Hematopoietic multipotent progenitor cell treated with erythropoietin and hydrocortisone succinate and interleukin-3 and kit ligand, for 6 days (in vitro differentiated cells): Measurements from ENCODE around the gene CFHR3.
"Not testable (repeated sequence)": the region's sequence is repeated elsewhere in the genome, so short reads cannot be mapped to it uniquely, and the experiment has no call there.

ENCODE experiments used
- DNase-seq: peaks from one replicate; pipeline ENCODE4 v3.0.0-alpha.2; 2015

Gene CFHR3

GRCh38 chr1:196774603-196775002 is at the start of gene CFHR3:
CFHR3 (plus strand) TSS chr1:196774840; CDS start chr1:196774887, 47 bp downstream.
- DNase-seq: no peak

- no peak for DNase-seq
Measured at GRCh38 chr1:196732526-196732925, 42.1 kb upstream of the CFHR3 start.

- DNase-seq: no peak
Measured at GRCh38 chr1:196733091-196733970, 41.3 kb upstream of the CFHR3 start.

- DNase-seq: no peak
Measured at GRCh38 chr1:196734006-196734405, 40.6 kb upstream of the CFHR3 start.

GRCh38 chr1:196734460-196734859 is 40.2 kb upstream of the CFHR3 start:
- DNase-seq: no peak

- no peak for DNase-seq
Measured at GRCh38 chr1:196738730-196739129, 35.9 kb upstream of the CFHR3 start.

GRCh38 chr1:196743244-196743643 is 31.4 kb upstream of the CFHR3 start:
- DNase-seq: peak; percentile 63

- DNase-seq: not testable (repeated sequence)
Measured at GRCh38 chr1:196765019-196765740, 9.5 kb upstream of the CFHR3 start.

- DNase-seq: not testable (repeated sequence)
Measured at GRCh38 chr1:196769823-196770222, 4.8 kb upstream of the CFHR3 start.

- DNase-seq: no peak
Measured at GRCh38 chr1:196773713-196774112, 927 bp upstream of the CFHR3 start.

GRCh38 chr1:196774175-196774574 is 465 bp upstream of the CFHR3 start:
- no peak for DNase-seq

GRCh38 chr1:196777603-196778002 is 3.0 kb downstream of the CFHR3 start:
- DNase-seq: no peak

- DNase-seq: peak; percentile 1
Measured at GRCh38 chr1:196779093-196779492, 4.5 kb downstream of the CFHR3 start.

- DNase-seq: not testable (repeated sequence)
Measured at GRCh38 chr1:196791252-196791651, 16.6 kb downstream of the CFHR3 start.

- not testable (repeated sequence) for DNase-seq
Measured at GRCh38 chr1:196794103-196794502, 19.5 kb downstream of the CFHR3 start.

- DNase-seq: no peak
Measured at GRCh38 chr1:196797891-196798290, 23.3 kb downstream of the CFHR3 start.

GRCh38 chr1:196801920-196802319 is 27.3 kb downstream of the CFHR3 start:
- DNase-seq: not testable (repeated sequence)

GRCh38 chr1:196808529-196809235 is 34.0 kb downstream of the CFHR3 start:
- no peak for DNase-seq

GRCh38 chr1:196817442-196817841 is 42.8 kb downstream of the CFHR3 start:
- not testable (repeated sequence) for DNase-seq

- not testable (repeated sequence) for DNase-seq
Measured at GRCh38 chr1:196819531-196819930, 44.9 kb downstream of the CFHR3 start, which contains the start of gene CFHR1. CFHR1 (plus strand) TSS chr1:196819731; CDS start chr1:196819845, 114 bp downstream.

- peak; percentile 27 for DNase-seq
Measured at GRCh38 chr1:196827860-196828259, 53.2 kb downstream of the CFHR3 start.
